ENCODE data around the gene CHID1.

Gene CHID1

DNA sequence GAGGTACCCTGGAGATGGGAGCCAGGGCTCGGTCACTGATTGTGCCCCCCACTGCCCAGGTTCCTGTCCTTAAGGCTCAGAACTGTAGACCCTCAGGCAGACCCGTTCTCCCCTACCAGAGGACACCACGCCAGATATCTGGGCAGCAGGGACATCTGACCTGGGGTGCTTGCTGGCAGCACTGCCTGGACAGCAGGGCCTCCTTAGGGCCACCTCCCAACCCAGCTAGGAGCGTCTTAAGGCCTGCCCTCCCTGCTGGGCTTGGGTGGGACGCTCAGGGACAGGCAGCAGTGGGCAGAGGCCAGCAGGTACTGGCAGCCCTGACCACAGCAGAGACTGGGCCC lies 71.4 kb downstream of the CHID1 start:
- DNase-seq (ENCODE audit: insufficient read length, low spot score) (no peak), FAIRE-seq (no peak)

DNA sequence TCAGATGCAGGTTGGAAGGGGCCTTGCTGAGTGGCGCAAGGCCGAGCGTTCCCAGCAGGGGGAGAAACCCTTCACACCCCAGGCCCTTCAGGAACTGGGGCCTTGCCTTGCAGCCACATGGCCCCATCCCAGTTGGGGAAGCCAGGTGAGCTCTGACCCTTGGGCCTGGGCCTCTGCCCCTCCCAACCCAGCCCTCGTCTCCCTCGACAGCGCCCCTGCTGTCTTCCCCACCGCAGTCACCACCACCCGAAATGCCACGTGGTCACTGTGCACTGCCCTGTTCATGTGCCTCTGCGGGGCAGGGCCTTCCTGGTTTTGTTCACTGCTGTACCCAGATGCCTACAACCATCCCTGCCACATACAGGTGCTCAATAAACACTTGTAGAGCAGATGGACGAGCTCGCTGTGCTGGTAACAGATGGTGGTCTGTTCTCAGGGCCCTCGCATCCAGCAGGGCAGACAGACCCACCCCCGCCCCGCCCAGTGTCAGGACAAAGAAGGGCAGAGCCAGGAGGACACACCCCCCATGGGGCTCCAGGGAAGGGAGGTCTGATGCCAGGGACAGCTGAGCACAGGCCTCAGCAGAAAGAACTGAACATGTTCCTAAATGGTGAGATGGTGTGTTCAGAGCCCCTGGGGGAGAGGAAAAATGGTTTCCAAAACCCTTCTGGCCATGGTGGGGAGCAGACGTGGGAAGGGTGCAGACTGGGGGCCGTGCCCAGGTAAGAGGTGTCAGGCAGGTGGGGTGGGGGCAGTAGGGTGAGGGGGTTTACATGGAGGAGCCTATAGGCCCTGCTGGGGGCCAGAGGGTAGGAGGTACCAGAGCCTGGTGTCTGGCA lies 72.0 kb downstream of the CHID1 start:
- no peak for FAIRE-seq
- no peak for DNase-seq (ENCODE audit: insufficient read length, low spot score)

DNA sequence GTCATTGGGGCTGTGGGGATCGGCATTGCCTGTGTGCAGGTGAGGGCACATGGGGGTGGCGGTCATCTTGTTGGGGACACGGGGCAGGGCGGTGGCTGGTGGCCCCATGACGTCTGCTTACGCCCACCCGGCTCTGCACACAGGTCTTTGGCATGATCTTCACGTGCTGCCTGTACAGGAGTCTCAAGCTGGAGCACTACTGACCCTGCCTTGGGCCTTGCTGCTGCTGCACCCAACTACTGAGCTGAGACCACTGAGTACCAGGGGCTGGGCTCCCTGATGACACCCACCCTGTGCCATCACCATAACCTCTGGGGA lies 72.7 kb downstream of the CHID1 start:
- DNase-seq (ENCODE audit: insufficient read length, low spot score), result no peak
- FAIRE-seq, result no peak

GRCh38 chr11:837189-837989 lies 73.2 kb downstream of the CHID1 start:
- DNase-seq (ENCODE audit: insufficient read length, low spot score) (no peak), FAIRE-seq (no peak)

GRCh38 chr11:836700-837099 lies 73.9 kb downstream of the CHID1 start:
- DNase-seq (ENCODE audit: insufficient read length, low spot score) (no peak), FAIRE-seq (no peak)

- FAIRE-seq (no peak), DNase-seq (ENCODE audit: insufficient read length, low spot score) (no peak)
Observed at GRCh38 chr11:836274-836673, 74.3 kb downstream of the CHID1 start.

DNA sequence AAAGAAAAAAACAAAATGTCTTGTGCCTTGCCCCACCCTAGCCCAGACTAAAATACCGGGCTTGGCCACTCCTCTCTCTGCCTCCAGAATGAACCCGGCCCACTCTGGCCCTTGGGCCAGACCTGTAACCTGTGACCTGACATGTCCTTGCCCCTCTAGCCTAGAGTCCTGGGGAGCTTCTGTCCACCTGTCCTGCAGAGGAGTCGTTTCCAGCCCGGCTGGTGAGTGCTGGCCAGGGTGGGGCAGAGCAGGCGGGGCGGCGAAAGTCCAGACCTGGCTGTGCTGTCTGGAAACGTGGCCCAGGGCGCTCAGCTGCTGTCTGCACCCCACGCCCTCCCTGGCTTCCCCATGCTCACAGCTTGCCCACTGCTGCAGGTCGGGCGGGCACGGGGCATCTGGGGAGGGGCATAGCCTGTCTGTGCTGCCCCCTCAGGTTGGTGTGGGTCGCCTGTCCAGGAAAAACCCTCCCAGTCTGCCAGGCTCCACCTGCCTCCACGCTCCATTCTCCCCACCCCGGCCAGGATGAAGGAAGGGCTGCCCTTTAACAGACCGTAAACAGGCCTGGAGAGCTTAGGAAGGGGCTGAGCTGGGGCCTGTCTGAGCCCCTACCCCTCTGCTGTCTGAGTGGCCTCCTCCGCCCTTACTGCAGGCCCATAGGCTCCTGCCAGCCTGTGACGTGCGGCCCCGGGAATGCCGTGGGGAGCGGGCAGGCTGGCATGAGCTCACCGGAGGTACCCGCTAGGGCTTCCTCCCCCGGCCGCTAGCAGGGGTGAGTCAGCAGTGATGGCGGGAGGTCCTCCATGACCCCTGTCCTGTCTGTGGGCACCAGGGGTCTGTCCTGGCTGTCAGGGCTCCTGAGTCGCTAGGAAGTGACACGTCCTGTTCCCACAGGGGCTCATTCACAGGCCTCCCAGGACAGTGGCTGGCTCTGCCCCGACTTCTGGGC lies 76.0 kb downstream of the CHID1 start:
- FAIRE-seq (no peak), DNase-seq (ENCODE audit: insufficient read length, low spot score) (no peak)

DNA sequence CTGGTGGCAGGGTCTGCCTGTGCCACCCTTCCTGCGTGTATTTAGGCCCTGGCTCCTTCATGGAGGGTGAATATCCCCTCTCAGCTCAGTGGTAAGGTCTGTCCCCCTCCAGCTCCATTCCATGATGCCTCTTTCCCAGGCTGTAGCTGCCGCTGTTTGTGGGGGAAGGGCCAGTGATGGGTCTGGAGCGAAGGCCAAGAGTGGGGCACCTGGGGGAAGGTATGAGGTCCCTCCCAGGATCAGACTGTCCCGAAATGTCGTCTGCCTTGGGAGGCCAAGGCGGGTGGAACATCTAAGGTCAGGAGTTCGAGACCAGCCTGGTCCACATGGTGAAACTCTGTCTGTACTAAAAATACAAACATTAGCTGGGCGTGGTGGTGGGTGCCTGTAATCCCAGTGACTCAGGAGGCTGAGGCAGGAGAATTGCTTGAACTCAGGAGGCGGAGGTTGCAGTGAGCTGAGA lies 76.7 kb downstream of the CHID1 start:
- no peak for FAIRE-seq
- no peak for DNase-seq (ENCODE audit: insufficient read length, low spot score)

GRCh38 chr11:833114-833791 lies 77.4 kb downstream of the CHID1 start:
- FAIRE-seq (no peak), DNase-seq (ENCODE audit: insufficient read length, low spot score) (no peak)

GRCh38 chr11:832529-833113 lies 78.0 kb downstream of the CHID1 start, which contains the start of gene CD151:
CD151 (plus strand) TSS chr11:832952; CDS start chr11:836070, 3,118 bp downstream.
- DNase-seq (ENCODE audit: insufficient read length, low spot score), result peak; percentile 87
- no peak for FAIRE-seq

DNA sequence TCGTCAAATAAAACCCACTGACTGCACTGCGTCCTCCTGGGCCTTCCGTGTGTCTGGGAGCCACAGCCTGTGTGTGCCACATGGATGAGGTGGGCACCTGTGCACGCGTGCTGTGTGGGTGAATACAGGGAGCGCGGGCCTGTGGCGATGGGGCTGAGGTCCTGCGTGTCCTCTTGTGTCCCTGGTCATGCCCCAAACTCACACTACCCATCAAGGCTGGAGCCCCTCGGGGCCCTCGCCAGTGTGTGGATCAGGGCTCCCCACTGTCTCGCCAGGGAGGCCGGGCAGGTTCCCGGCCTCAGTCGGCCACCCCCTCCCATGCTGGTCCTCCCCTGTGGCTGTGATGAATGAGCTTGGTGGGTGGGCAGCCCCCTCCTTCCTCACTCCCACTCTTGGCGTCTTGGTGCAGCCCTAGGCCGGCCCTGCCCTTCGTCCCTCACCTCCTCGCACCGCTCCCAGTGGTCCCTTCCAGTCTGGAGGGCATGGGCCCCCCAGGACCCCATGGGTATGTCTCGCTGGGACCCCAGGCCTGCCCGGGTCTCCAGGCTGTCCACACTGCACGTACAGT lies 78.6 kb downstream of the CHID1 start:
- DNase-seq (ENCODE audit: insufficient read length, low spot score) (no peak), FAIRE-seq (no peak)

- DNase-seq (ENCODE audit: insufficient read length, low spot score) (no peak), FAIRE-seq (no peak)
Observed at GRCh38 chr11:831118-831864, 79.3 kb downstream of the CHID1 start.

GRCh38 chr11:830295-831117 lies 80.1 kb downstream of the CHID1 start:
- FAIRE-seq (peak; percentile 86), DNase-seq (ENCODE audit: insufficient read length, low spot score) (peak; percentile 83)

- FAIRE-seq, result no peak
- no peak for DNase-seq (ENCODE audit: insufficient read length, low spot score)
Observed at GRCh38 chr11:829847-830294, 80.7 kb downstream of the CHID1 start.

- FAIRE-seq, result peak; percentile 51
Observed at GRCh38 chr11:829176-829846, 81.3 kb downstream of the CHID1 start.

DNA sequence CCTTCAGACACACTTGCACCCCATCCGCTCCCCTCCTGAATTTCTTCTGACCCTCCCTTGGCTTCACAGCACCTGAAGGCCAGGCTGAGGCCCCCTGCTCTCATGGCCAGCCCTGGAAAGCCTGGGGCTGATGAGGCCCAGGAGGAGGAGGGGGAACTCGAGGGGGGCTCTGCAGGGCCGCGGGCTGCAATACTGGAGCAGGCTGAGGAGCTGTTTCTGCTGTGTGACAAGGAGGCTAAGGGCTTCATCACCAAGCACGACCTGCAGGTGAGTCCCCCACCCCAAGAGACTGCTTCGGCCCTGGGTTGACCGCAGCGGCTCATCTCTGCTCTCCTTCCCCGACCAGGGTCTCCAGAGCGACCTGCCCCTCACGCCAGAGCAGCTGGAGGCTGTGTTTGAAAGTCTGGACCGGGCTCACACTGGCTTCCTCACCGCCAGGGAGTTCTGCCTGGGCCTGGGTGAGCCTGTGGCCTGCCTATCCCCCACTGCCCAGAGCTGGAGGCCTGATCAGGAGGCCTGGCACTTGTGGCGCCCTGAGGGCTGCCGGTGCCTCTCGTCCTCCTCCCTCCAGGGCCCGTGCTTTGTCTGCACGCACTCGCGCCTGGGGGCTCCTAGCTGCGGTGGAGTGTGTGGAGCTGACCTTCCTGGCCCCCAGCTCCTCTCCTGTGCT lies 82.0 kb downstream of the CHID1 start:
- FAIRE-seq (no peak), DNase-seq (ENCODE audit: insufficient read length, low spot score) (no peak)

More at GRCh38 chr11:829176-829846, 81.3 kb downstream of the CHID1 start:
- DNase-seq (ENCODE audit: insufficient read length, low spot score), result no peak

- FAIRE-seq, result no peak
Observed at GRCh38 chr11:827897-828192, 82.8 kb downstream of the CHID1 start, which contains the start of gene CRACR2B. CRACR2B (plus strand) TSS chr11:827919; CDS start chr11:828608, 689 bp downstream.

More at GRCh38 chr11:827897-828192, 82.8 kb downstream of the CHID1 start, which contains the start of gene CRACR2B:
- DNase-seq (ENCODE audit: insufficient read length, low spot score), result no peak
